HepG2 (cell line): ENCODE data around the gene TCF12. TPM values are rescaled to one million over a fixed set of nuclear protein-coding genes. Genes with fewer than 3 reads are reported as not detected.

Source experiments
- ATAC-seq: fragments of 200-7000 bp; cut with Tn5 transposase; 3 replicates; pipeline ENCODE4 v1.9.1; 2020; ENCODE audit warnings: mild to moderate bottlenecking, moderate library complexity
- BruUV-seq: library from RNA; stranded (reverse); fragments of 400-500 nt; replicated peaks from 2 replicates; lab custom pipeline; 2021; lab: Mats Ljungman, UMichigan
- CTCF ChIA-PET: fragments of 300-600 bp; formaldehyde crosslinking; extraction: SDS; loops from one replicate; lab custom pipeline; 2021; ENCODE audit warnings: low total read pairs, inconsistent platforms, low intra/inter-chr PET ratio; lab: Yijun Ruan, JAX
- POLR2A ChIA-PET: fragments of 350-600 bp; sonication (Branson Sonifier 250); formaldehyde crosslinking; loops from one replicate; lab custom pipeline; 2020; ENCODE audit warnings: antibody characterized with exemption, inconsistent platforms; lab: Yijun Ruan, JAX
- DNase-seq: peaks from one replicate; pipeline ENCODE4 v3.0.0-alpha.2; 2015; ENCODE audit warnings: low spot score
- FAIRE-seq: peaks from 3 replicates; lab custom pipeline; 2011; peaks lifted over from hg19 to GRCh38; lab: Jason Lieb, UNC
- H2AFZ ChIP-seq: one replicate; pipeline ENCODE4 v1.6.1; 2011; ENCODE audit warnings: low read length, inconsistent platforms
- H3K27ac ChIP-seq: fragments of 300-600 bp; 3 replicates; pipeline ENCODE4 v1.8.0; 2011; ENCODE audit warnings: mixed run types, mild to moderate bottlenecking, mixed read lengths, low read length, inconsistent platforms; ENCODE audit not compliant: insufficient read depth; ENCODE audit errors: extremely low read length
- H3K27me3 ChIP-seq, 2 experiments: fragments of 200-600 bp in 1 of 2; 2 replicates in 1 of 2; 3 replicates in 1 of 2; pipeline versions ENCODE4 v1.6.0 to v1.8.0; 2011; ENCODE audit warnings: low read length in 2 of 2, mild to moderate bottlenecking in 2 of 2, moderate library complexity in 2 of 2, inconsistent platforms in 1 of 2; ENCODE audit not compliant: insufficient read depth in 2 of 2, control insufficient read depth in 1 of 2
- H3K36me3 ChIP-seq, 2 experiments: fragments of 200-600 bp in 1 of 2; replicated peaks in 1 of 2; 2 replicates in 1 of 2; 3 replicates in 1 of 2; pipeline versions ENCODE4 v1.5.1 to v1.8.0; 2011; ENCODE audit warnings: low read length in 2 of 2, inconsistent platforms in 1 of 2; ENCODE audit not compliant: insufficient read depth in 2 of 2, control insufficient read depth in 1 of 2
- H3K4me1 ChIP-seq: 2 replicates; pipeline ENCODE4 v1.5.1; 2012; ENCODE audit warnings: low read length, inconsistent platforms; ENCODE audit not compliant: insufficient read depth
- H3K4me2 ChIP-seq: 2 replicates; pipeline ENCODE4 v1.6.0; 2011; ENCODE audit warnings: low read depth, low read length, inconsistent platforms
- H3K4me3 ChIP-seq, 3 experiments: fragments of 200-600 bp in 1 of 3; sonication (generic), shearing (Covaris generic) in 1 of 3; replicated peaks in 1 of 3; 2 replicates each; pipeline ENCODE4 v1.5.1; 2011 to 2016; ENCODE audit warnings: low read length in 3 of 3, inconsistent platforms in 2 of 3, low read depth in 2 of 3, mild to moderate bottlenecking in 2 of 3, control low read depth in 1 of 3, mixed read lengths in 1 of 3; ENCODE audit not compliant: insufficient read depth in 1 of 3
- H3K79me2 ChIP-seq: one replicate; pipeline ENCODE4 v1.6.1; 2011; ENCODE audit warnings: low read length, inconsistent platforms; ENCODE audit not compliant: insufficient read depth
- H3K9ac ChIP-seq: 2 replicates; pipeline ENCODE4 v1.6.0; 2011; ENCODE audit warnings: mild to moderate bottlenecking, low read depth, low read length, inconsistent platforms; ENCODE audit not compliant: insufficient read depth
- H3K9me3 ChIP-seq: 2 replicates; pipeline ENCODE4 v1.5.1; 2012; ENCODE audit warnings: mild to moderate bottlenecking, low read length
- H4K20me1 ChIP-seq: 2 replicates; pipeline ENCODE4 v1.6.0; 2011; ENCODE audit warnings: inconsistent platforms, mild to moderate bottlenecking, low read length, moderate library complexity; ENCODE audit not compliant: insufficient read depth
- FOXA1 ChIP-seq, 2 experiments: fragments of 450-650 bp in 1 of 2; sonication (generic) in 1 of 2; formaldehyde crosslinking in 1 of 2; IDR thresholded peaks; 2 replicates each; pipeline versions ENCODE4 v1.4.0 to v1.6.1; 2016 to 2020; ENCODE audit warnings: missing genetic modification reagents in 1 of 2
- PATZ1 ChIP-seq: sonication (generic); formaldehyde crosslinking; IDR thresholded peaks from 2 replicates; pipeline ENCODE4 v1.4.0; 2020; ENCODE audit warnings: missing genetic modification reagents
- WGBS: methylation state at CpG from one replicate; pipeline ENCODE4 v1.1.6; 2017; ENCODE audit warnings: low lambda C conversion rate; 5-methylcytosine and 5-hydroxymethylcytosine counted together
- in situ Hi-C: cut with HindIII; loops from 2 replicates; pipeline ENCODE4 v1.10.0; 2017; ENCODE audit warnings: low pct_unique_long_range_greater_than_20kb; ENCODE audit not compliant: extremely low pct_ligation_motif_present
- intact Hi-C: fragments of 100-400 bp; cut with micrococcal nuclease; formaldehyde crosslinking; loops from one replicate; pipeline ENCODE4 v1.10.0; 2022; ENCODE audit not compliant: unreplicated experiment
- polyA plus RNA-seq, 8 experiments: library from polyadenylated mRNA; depleted of rRNA in 3 of 8; stranded (reverse) in 7 of 8; unstranded in 1 of 8; fragments of >200 nt; fragmentation: Illumina TruSeq in 4 of 8; extraction: Trizol in 4 of 8; gene quantifications; 2 replicates each; pipeline versions ENCODE4 v1.2.1 to v1.2.3, GENCODE V29; 2011 to 2016; ENCODE audit warnings: low read depth in 4 of 8, missing spikeins in 1 of 8, mixed read lengths in 1 of 8; ENCODE audit not compliant: insufficient read depth in 1 of 8
- total RNA-seq, 5 experiments: library from RNA; depleted of rRNA; stranded (reverse); fragments of >200 nt; fragmentation: Illumina TruSeq; extraction: Trizol; gene quantifications; 2 replicates each; pipeline ENCODE4 v1.2.3, GENCODE V29; 2016; ENCODE audit warnings: low read depth in 1 of 5
- TF ChIP-seq, protein P1 (sequence below): sonication (generic); formaldehyde crosslinking; IDR thresholded peaks from 2 replicates; pipeline ENCODE4 v1.5.0; 2020; ENCODE audit warnings: mild to moderate bottlenecking, missing genetic modification reagents

The TCF12 gene
- total and polyA plus RNA-seq, 2 of the 13 experiments (the other 11 are each of a cell fraction or from before 2014, with no cell fraction given): 48.6 to 51.1 TPM

DNA sequence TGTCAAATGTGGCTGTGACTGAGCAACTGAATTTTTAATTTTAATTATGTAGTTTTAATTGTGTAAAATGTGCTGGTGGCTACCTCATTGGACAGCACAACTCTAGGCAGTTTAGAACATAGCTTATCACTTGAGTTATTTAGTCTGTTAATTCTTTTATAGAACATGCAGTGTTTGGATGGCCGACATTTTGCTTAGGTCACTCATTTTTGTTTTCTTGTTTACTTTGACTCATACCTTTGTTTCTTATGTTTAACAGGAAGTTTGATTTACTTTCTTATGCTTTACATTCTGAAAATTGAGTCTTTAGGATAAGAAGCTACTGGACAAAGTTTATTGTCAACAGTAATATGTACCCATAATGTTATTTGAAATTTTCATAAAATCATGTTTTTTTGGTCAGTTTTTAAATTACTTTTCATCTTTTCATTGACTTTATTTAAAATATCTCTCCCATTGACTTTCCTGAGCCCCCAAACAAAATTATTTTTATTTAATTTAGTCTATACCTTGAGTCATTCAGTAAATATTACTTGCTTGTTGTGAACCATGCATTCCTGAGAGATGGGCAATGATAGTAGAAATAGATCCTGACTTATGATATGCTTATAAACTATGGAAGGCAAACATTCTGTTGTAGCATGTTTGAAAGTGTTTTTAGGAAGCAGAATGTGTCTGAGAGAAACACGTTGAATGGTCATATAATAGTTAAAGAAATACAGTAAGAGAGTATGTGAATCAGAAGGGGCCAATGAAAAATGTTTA, 60.6 kb downstream of the TCF12 start (continued):
- TF ChIP-seq PATZ1 (CRISPR knock-in tag) (no peak), FOXA1 (IDR thresholded peaks at IDR 0.05) (no peak), FOXA1 (CRISPR knock-in tag; IDR thresholded peaks at IDR 0.05) (0 out of 2 replicates have a peak, but pooled peaks have one; percentile 10)

- WGBS: 100% methylated on average over 3 of the region's 3 CpGs
- H4K20me1 ChIP-seq: peaks cover 4% of the 10 kb centered on the region; the same call in 1 of the 2 replicates
- H3K27ac ChIP-seq: no peak overlapping the region
- no TSS peak for BruUV-seq
- no peaks in the 10 kb centered on the region for H3K36me3 ChIP-seq
- DNase-seq (no peak), FAIRE-seq (no peak), ATAC-seq (no peak)
- no peak overlapping the region for H2AFZ ChIP-seq
- H3K9me3 ChIP-seq: no peaks in the 10 kb centered on the region
- intact Hi-C loops: no loop called here
- in situ Hi-C loops: no loop called here
- H3K4me3 ChIP-seq: no peak overlapping the region
- H3K4me2 ChIP-seq: no peak overlapping the region
- TF ChIP-seq, protein P1, sequence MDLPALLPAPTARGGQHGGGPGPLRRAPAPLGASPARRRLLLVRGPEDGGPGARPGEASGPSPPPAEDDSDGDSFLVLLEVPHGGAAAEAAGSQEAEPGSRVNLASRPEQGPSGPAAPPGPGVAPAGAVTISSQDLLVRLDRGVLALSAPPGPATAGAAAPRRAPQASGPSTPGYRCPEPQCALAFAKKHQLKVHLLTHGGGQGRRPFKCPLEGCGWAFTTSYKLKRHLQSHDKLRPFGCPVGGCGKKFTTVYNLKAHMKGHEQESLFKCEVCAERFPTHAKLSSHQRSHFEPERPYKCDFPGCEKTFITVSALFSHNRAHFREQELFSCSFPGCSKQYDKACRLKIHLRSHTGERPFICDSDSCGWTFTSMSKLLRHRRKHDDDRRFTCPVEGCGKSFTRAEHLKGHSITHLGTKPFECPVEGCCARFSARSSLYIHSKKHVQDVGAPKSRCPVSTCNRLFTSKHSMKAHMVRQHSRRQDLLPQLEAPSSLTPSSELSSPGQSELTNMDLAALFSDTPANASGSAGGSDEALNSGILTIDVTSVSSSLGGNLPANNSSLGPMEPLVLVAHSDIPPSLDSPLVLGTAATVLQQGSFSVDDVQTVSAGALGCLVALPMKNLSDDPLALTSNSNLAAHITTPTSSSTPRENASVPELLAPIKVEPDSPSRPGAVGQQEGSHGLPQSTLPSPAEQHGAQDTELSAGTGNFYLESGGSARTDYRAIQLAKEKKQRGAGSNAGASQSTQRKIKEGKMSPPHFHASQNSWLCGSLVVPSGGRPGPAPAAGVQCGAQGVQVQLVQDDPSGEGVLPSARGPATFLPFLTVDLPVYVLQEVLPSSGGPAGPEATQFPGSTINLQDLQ (CRISPR knock-in tag): no peak
- POLR2A ChIA-PET: no interaction called here
- H3K9ac ChIP-seq: no peak overlapping the region
- peaks cover 88% of the 10 kb centered on the region for H3K79me2 ChIP-seq
- H3K4me1 ChIP-seq: peaks cover 33% of the 10 kb centered on the region
- CTCF ChIA-PET: no interaction called here
- H3K27me3 ChIP-seq: no peaks in the 10 kb centered on the region
Measured at GRCh38 chr15:56980473-56980872, 62.0 kb downstream of the TCF12 start.
